Esophagus mucosa (tissue), 1 donor: ENCODE data around the gene LRP6. TPM values are rescaled to one million over a fixed set of nuclear protein-coding genes. Genes with fewer than 3 reads are reported as not detected.

Source experiments
- ATAC-seq: fragments of 200-7000 bp; cut with Tn5 transposase; one replicate; pipeline ENCODE4 v1.9.1; 2020
- total RNA-seq: library from RNA; stranded (reverse); gene quantifications from one replicate; pipeline ENCODE4 v1.2.4, GENCODE V29; 2023
- donor health status: DM: yes; HTN: yes; CAD: no.

Gene LRP6
- total RNA-seq, 1 donor from 2014 or later, result 12.9 TPM

DNA sequence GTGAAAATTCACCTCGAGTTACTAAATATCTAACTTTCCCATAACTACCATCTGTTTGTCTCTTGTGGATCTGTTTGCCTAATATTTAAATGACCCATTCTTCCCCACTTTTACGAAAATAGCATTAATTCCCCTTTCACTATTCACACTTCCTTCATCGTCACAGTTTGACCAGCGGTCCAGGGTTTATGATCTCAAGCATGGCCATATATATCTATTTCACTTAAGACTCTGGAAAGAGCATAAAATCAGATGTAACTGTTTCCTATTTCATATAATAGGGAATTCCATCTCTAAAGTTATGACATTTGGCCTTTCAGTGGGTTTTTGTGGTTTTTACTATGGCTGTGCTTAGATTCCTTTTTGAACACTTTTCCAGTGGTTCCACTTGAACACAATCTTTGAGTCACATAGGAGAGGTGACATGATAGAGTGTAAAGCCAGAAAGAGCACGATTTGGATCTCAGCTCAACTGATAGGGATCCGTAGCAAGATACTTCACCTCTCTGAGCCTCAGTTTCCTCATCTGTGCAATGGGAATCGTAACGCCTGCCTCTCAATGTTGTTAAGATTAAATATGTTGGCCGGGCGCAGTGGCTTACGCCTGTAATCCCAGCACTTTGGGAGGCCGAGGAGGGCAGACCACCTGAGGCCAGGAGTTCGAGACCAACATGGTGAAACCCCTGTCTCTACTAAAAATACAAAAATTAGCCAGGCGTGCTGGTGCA lies 196.9 kb downstream of the LRP6 start:
- no peak for ATAC-seq

DNA sequence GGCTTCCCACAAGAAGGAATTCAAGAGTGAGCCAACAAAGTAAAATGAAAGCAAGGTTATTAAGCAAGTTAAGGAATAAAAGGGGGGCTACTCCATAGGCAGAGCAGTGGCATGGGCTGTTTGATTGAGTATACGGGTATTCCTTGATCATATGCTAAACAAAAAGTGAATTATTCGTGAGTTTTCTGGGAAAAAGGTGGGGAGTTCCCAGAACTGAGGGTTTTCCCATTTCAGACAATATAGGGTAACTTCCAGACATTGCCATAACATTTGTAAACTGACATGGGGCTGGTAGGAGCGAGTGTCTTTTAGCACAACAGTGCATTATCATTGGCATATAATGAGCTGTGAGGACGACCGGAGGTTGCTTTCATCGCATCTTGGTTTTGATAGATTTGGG lies 198.1 kb downstream of the LRP6 start:
- ATAC-seq, result no peak

Other genes starting within 250 kb of the LRP6 start
- gene BCL2L14, start 196.1 kb downstream of the LRP6 start, total RNA-seq, result 0.24 TPM
- gene MANSC1, start 83.2 kb upstream of the LRP6 start, total RNA-seq, result 47.8 TPM
- 17.9 TPM for gene BORCS5, start 90.0 kb upstream of the LRP6 start, total RNA-seq